HL-60 (cell line): ENCODE results near the gene SAPCD2.

ENCODE experiments used
- DNase-seq, 2 experiments: peaks; one replicate each; pipeline ENCODE4 v3.0.0-alpha.2; 2010 to 2020; ENCODE audit warnings: low read depth in 1 of 2, low spot score in 1 of 2
- H3K27ac ChIP-seq: fragments of 250-450 bp; sonication (Bioruptor Pico); replicated peaks from 2 replicates; pipeline ENCODE4 v1.5.1; 2020; ENCODE audit warnings: mild to moderate bottlenecking, moderate library complexity
- H3K27me3 ChIP-seq: fragments of 250-450 bp; sonication (Bioruptor Pico); 2 replicates; pipeline ENCODE4 v1.5.1; 2021; ENCODE audit warnings: mild to moderate bottlenecking, moderate library complexity; ENCODE audit not compliant: insufficient read depth, poor library complexity, severe bottlenecking
- H3K4me3 ChIP-seq: replicated peaks from 2 replicates; pipeline ENCODE4 v1.5.1; 2011; ENCODE audit warnings: mild to moderate bottlenecking, control low read depth, low read length; ENCODE audit not compliant: insufficient read depth
- CTCF ChIP-seq: IDR thresholded peaks from one replicate; pipeline ENCODE4 v1.5.1; 2011; ENCODE audit warnings: low read length, control low read depth, inconsistent platforms; ENCODE audit not compliant: insufficient read depth
- GABPA ChIP-seq: IDR thresholded peaks from 2 replicates; pipeline ENCODE4 v1.6.1; 2012; ENCODE audit warnings: low read depth
- POLR2AphosphoS5 ChIP-seq: IDR thresholded peaks from 2 replicates; pipeline ENCODE4 v1.6.1; 2012; ENCODE audit warnings: low read depth
- REST ChIP-seq: IDR thresholded peaks from 2 replicates; pipeline ENCODE4 v1.6.1; 2012; ENCODE audit warnings: low read depth; ENCODE audit not compliant: insufficient replicate concordance
- SPI1 ChIP-seq: IDR thresholded peaks from 2 replicates; pipeline ENCODE4 v1.6.1; 2012; ENCODE audit warnings: low read depth, mild to moderate bottlenecking, borderline replicate concordance

Gene SAPCD2

DNA sequence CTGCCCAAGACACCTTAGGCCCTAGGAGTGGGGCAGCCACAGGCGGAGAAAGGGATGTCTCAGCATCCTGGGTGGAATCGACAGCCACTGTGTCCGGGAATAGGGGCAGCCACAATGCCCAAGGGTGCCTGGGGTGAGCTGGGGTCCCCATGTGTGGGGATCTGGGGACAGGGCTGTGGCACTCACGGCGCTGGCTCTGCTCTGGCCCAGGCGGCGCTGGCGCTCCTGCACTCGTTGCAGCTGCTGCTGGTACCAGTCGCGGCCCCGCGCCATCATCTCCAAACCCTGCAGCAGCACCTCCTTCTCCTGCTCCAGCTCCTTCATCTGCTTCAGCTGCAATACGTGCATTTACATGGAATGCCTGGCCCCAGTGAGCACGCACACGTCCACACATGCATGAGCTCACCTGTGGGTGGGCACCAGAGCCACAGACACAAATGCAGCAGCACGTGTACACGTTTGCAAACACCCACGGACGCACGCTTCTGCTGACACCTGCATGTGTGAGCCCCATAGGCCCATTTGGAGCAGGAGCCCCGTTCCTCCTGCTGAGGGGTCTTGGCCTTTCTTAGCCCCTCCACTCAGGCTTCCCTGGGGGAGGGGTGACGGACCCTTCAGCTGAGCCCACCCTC, 4.9 kb downstream of the SAPCD2 start:
- no peak overlapping the region for H3K4me3 ChIP-seq
- H3K27me3 ChIP-seq, result no peaks in the 10 kb centered on the region
- no peak for DNase-seq
- no peak overlapping the region for H3K27ac ChIP-seq
- TF ChIP-seq SPI1 (no peak), REST (no peak), CTCF (no peak), GABPA (no peak), POLR2AphosphoS5 (no peak)

DNA sequence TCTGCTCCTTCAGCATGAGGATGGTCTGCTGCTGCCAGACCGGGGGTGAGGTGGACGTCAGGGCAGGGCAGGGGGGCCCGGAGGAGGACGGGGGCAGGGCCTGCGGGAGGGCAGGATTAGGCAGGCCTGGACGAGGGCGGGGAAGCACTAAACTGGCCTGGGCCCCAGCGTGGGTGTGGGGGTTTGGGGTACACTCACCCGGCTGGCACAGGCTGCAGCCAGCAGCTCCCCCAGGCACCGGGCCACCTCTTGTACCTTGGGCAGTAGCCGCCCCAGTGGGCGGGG, 5.5 kb downstream of the SAPCD2 start:
- DNase-seq, result no peak
- H3K27me3 ChIP-seq, result no peaks in the 10 kb centered on the region
- no peak overlapping the region for H3K4me3 ChIP-seq
- no peak overlapping the region for H3K27ac ChIP-seq
- TF ChIP-seq REST, result no peak
- TF ChIP-seq CTCF, result no peak
- no peak for TF ChIP-seq POLR2AphosphoS5
- no peak for TF ChIP-seq GABPA
- no peak for TF ChIP-seq SPI1

GRCh38 chr9:137064027-137064879, 6.1 kb downstream of the SAPCD2 start:
- H3K27ac ChIP-seq, result no peak overlapping the region
- H3K27me3 ChIP-seq, result no peaks in the 10 kb centered on the region
- peak in 1 of 2 experiments; percentile 49 for DNase-seq
- H3K4me3 ChIP-seq, result no peak overlapping the region
- no peak for TF ChIP-seq POLR2AphosphoS5
- TF ChIP-seq GABPA, result no peak
- peak; percentile 57 for TF ChIP-seq CTCF
- TF ChIP-seq SPI1, result no peak
- peak; percentile 32 for TF ChIP-seq REST
